Measurements from ENCODE around the gene CPED1.

DNA sequence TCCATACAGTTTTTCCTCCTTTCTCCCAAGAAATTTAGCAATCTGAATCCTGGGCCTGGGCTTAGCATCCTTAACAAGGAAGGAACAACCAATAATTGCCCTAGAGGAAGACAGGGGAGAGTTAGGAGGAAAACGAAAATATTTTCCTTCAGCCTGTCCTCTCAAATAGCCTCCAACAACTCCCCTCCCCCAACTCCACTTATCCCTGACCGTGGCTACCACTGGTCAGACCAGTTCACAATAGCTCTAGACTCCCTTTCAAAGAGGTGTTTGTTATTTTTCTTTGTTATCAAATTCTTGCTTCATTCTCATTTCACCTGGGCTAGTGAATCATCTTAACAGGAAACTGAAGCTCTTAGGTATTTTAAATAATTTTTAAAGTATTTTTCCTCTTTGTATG lies 114.1 kb downstream of the CPED1 start:
- no peak for TF ChIP-seq POLR2A (IDR thresholded peaks at IDR 0.05)
- TF ChIP-seq, protein P1, sequence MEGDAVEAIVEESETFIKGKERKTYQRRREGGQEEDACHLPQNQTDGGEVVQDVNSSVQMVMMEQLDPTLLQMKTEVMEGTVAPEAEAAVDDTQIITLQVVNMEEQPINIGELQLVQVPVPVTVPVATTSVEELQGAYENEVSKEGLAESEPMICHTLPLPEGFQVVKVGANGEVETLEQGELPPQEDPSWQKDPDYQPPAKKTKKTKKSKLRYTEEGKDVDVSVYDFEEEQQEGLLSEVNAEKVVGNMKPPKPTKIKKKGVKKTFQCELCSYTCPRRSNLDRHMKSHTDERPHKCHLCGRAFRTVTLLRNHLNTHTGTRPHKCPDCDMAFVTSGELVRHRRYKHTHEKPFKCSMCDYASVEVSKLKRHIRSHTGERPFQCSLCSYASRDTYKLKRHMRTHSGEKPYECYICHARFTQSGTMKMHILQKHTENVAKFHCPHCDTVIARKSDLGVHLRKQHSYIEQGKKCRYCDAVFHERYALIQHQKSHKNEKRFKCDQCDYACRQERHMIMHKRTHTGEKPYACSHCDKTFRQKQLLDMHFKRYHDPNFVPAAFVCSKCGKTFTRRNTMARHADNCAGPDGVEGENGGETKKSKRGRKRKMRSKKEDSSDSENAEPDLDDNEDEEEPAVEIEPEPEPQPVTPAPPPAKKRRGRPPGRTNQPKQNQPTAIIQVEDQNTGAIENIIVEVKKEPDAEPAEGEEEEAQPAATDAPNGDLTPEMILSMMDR (IDR thresholded peaks at IDR 0.05) = no peak
- no peak for TF ChIP-seq EP300 (IDR thresholded peaks at IDR 0.05)
- TF ChIP-seq POLR2AphosphoS5 (IDR thresholded peaks at IDR 0.05) = no peak

Data from upper lobe of left lung (tissue), 4 donors.